MV-4-11 (cell line): Measurements from ENCODE around the gene ZCCHC24.
"Not testable (repeated sequence)": the region's sequence is repeated elsewhere in the genome, so short reads cannot be mapped to it uniquely, and the experiment has no call there.

Experiments used
- DNase-seq: peaks from one replicate; lab custom pipeline; 2025; lab: John Stamatoyannopoulos, UW

Gene ZCCHC24

GRCh38 chr10:79472449-79472848 lies 27.0 kb upstream of the ZCCHC24 start:
- no peak for DNase-seq

GRCh38 chr10:79471776-79472175 lies 26.4 kb upstream of the ZCCHC24 start:
- DNase-seq = no peak

GRCh38 chr10:79470096-79470495 lies 24.7 kb upstream of the ZCCHC24 start:
- DNase-seq = no peak

- no peak for DNase-seq
Measured at GRCh38 chr10:79468841-79469585, 23.6 kb upstream of the ZCCHC24 start.

- DNase-seq = no peak
Measured at GRCh38 chr10:79468015-79468560, 22.7 kb upstream of the ZCCHC24 start.

- DNase-seq = no peak
Measured at GRCh38 chr10:79465341-79465740, 19.9 kb upstream of the ZCCHC24 start.

- DNase-seq = no peak
Measured at GRCh38 chr10:79463578-79464496, 18.4 kb upstream of the ZCCHC24 start.

- DNase-seq = no peak
Measured at GRCh38 chr10:79460687-79461086, 15.3 kb upstream of the ZCCHC24 start.

- no peak for DNase-seq
Measured at GRCh38 chr10:79459243-79459642, 13.8 kb upstream of the ZCCHC24 start.

- DNase-seq = no peak
Measured at GRCh38 chr10:79458483-79458882, 13.1 kb upstream of the ZCCHC24 start.

GRCh38 chr10:79457256-79457785 lies 11.9 kb upstream of the ZCCHC24 start:
- DNase-seq = no peak

GRCh38 chr10:79454259-79454658 lies 8.8 kb upstream of the ZCCHC24 start:
- DNase-seq = no peak

GRCh38 chr10:79453392-79453791 lies 8.0 kb upstream of the ZCCHC24 start:
- DNase-seq = no peak

- no peak for DNase-seq
Measured at GRCh38 chr10:79452174-79452611, 6.8 kb upstream of the ZCCHC24 start.

- no peak for DNase-seq
Measured at GRCh38 chr10:79451046-79451699, 5.7 kb upstream of the ZCCHC24 start.

GRCh38 chr10:79449181-79450146 lies 4.0 kb upstream of the ZCCHC24 start:
- no peak for DNase-seq

GRCh38 chr10:79448732-79449049 lies 3.3 kb upstream of the ZCCHC24 start:
- no peak for DNase-seq

- no peak for DNase-seq
Measured at GRCh38 chr10:79447911-79448731, 2.7 kb upstream of the ZCCHC24 start.

GRCh38 chr10:79447249-79447648 lies 1.8 kb upstream of the ZCCHC24 start:
- DNase-seq = not testable (repeated sequence)

- DNase-seq = no peak
Measured at GRCh38 chr10:79446758-79447084, 1.3 kb upstream of the ZCCHC24 start.
